ENCODE measurements around the gene PRPSAP1. TPM values are rescaled to one million over a fixed set of nuclear protein-coding genes. Genes with fewer than 3 reads are reported as not detected.
"Not testable (repeated sequence)": the region's sequence is repeated elsewhere in the genome, so short reads cannot be mapped to it uniquely, and the experiment has no call there.

The PRPSAP1 gene
- total RNA-seq, 1 donor from 2014 or later = 57.5 TPM

- no peak overlapping the region for H3K4me3 ChIP-seq (ENCODE audit: low read depth, low read length)
- TF ChIP-seq, protein P1, sequence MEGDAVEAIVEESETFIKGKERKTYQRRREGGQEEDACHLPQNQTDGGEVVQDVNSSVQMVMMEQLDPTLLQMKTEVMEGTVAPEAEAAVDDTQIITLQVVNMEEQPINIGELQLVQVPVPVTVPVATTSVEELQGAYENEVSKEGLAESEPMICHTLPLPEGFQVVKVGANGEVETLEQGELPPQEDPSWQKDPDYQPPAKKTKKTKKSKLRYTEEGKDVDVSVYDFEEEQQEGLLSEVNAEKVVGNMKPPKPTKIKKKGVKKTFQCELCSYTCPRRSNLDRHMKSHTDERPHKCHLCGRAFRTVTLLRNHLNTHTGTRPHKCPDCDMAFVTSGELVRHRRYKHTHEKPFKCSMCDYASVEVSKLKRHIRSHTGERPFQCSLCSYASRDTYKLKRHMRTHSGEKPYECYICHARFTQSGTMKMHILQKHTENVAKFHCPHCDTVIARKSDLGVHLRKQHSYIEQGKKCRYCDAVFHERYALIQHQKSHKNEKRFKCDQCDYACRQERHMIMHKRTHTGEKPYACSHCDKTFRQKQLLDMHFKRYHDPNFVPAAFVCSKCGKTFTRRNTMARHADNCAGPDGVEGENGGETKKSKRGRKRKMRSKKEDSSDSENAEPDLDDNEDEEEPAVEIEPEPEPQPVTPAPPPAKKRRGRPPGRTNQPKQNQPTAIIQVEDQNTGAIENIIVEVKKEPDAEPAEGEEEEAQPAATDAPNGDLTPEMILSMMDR (conservative IDR thresholded peaks at IDR 0.05; ENCODE audit: low read depth, low read length) = no peak
- no peak for DNase-seq (ENCODE audit: low read depth)
These were observed 3.3 kb downstream of the PRPSAP1 start for GRCh38 chr17:76350463-76350862.

GRCh38 chr17:76346936-76347335 is 6.8 kb downstream of the PRPSAP1 start:
- not testable (repeated sequence) for H3K4me3 ChIP-seq (ENCODE audit: low read depth, low read length)

GRCh38 chr17:76345377-76345974 is 8.2 kb downstream of the PRPSAP1 start:
- TF ChIP-seq, protein P1 (conservative IDR thresholded peaks at IDR 0.05; ENCODE audit: low read depth, low read length) = no peak
- no peak overlapping the region for H3K4me3 ChIP-seq (ENCODE audit: low read depth, low read length)
- no peak for DNase-seq (ENCODE audit: low read depth)

More at GRCh38 chr17:76346936-76347335, 6.8 kb downstream of the PRPSAP1 start:
- DNase-seq (ENCODE audit: low read depth) = not testable (repeated sequence)

GRCh38 chr17:76343106-76343505 is 10.6 kb downstream of the PRPSAP1 start:
- H3K4me3 ChIP-seq (ENCODE audit: low read depth, low read length) = no peak overlapping the region
- no peak for DNase-seq (ENCODE audit: low read depth)
- TF ChIP-seq, protein P1 (conservative IDR thresholded peaks at IDR 0.05; ENCODE audit: low read depth, low read length) = no peak

- H3K4me3 ChIP-seq (ENCODE audit: low read depth, low read length) = no peak overlapping the region
- DNase-seq (ENCODE audit: low read depth) = no peak
- TF ChIP-seq, protein P1 (conservative IDR thresholded peaks at IDR 0.05; ENCODE audit: low read depth, low read length) = no peak
These were observed 12.4 kb downstream of the PRPSAP1 start for GRCh38 chr17:76341301-76341700.

- DNase-seq (ENCODE audit: low read depth) = no peak
- H3K4me3 ChIP-seq (ENCODE audit: low read depth, low read length) = no peak overlapping the region
- TF ChIP-seq, protein P1 (conservative IDR thresholded peaks at IDR 0.05; ENCODE audit: low read depth, low read length) = no peak
These were observed 16.3 kb downstream of the PRPSAP1 start for GRCh38 chr17:76337413-76337777.

DNA sequence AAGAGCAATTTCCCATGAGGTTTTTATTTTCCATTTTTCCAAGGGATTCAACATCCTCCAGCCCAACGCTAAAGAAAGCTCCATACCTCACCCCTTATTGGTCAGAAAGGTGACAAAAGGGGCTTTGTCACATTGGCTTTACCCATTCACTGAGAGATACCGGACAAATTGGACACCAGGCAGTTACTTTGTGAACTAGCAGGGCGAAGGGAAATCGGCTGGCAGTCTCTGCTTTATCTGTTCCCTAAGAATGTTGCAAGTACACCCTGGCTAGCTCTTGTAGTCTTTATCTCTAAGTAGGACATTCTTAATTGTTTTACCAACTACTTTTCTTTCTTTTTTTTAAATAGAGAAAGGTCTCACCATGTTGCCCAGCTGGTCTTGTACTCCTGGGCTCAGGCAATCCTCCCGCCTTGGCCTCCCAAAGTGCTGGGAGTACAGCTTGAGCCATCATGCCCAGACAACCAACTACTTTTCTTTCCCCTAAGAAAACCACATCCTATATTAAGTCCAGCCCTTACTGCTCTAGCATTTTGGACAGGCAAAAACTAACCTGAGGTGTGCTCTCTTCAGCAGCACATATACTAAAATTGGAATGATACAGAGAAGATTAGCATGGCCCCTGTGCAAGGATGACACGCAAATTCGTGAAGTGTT is 16.8 kb downstream of the PRPSAP1 start:
- no peak overlapping the region for H3K4me3 ChIP-seq (ENCODE audit: low read depth, low read length)
- TF ChIP-seq, protein P1 (conservative IDR thresholded peaks at IDR 0.05; ENCODE audit: low read depth, low read length) = no peak
- no peak for DNase-seq (ENCODE audit: low read depth)

Measured in epithelial cell of proximal tubule (primary cell).